ENCODE data around the gene TNFAIP8L1.

Gene TNFAIP8L1

DNA sequence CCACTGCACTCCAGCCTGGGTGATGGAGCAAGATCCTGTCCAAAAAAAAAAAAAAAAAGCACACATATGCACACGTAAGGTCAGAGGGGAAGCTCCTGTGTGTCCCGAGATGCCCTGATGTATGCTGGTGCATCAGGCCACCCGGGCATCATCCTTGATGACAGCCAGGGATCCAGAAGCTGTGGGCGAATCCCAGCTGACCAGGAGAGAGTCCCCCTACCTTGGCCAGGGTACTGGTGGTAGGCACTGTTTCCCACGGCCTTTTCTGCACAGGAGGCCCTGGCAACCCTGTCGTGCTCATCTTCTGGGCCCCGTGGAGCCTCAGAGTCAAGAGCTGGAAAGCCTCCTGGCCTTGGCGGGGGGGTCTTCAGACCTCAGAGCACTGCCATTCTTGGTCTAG is 16.8 kb downstream of the TNFAIP8L1 start:
- Histone ChIP-seq H4K91ac (ENCODE audit: low read depth, low read length, poor library complexity) (no peak overlapping the region), H3K4me1 (ENCODE audit: control insufficient read depth in 2 of 2, insufficient read depth in 1 of 2, low read depth in 1 of 2, low read length in 2 of 2) (no peaks in the 10 kb centered on the region), H3K14ac (ENCODE audit: low read length) (no peak overlapping the region), H3K27me3 (ENCODE audit: control insufficient read depth in 3 of 3, insufficient read depth in 3 of 3, low read depth in 1 of 3, low read length in 3 of 3) (no peaks in the 10 kb centered on the region), H3K4me3 (ENCODE audit: low read length in 2 of 2) (no peak overlapping the region), H3K36me3 (replicated peaks in 1 of 2; ENCODE audit: control insufficient read depth in 2 of 2, insufficient read depth in 2 of 2, low read length in 2 of 2) (peaks cover 22 to 75% of the 10 kb centered on the region in 2 donors), H3K9me3 (replicated peaks in 1 of 2; ENCODE audit: control insufficient read depth in 2 of 2, insufficient read depth in 1 of 2, low read depth in 1 of 2, low read length in 2 of 2) (peaks cover 3 to 6% of the 10 kb centered on the region in 2 donors), H2AFZ (ENCODE audit: low read length) (no peak overlapping the region), H3K27ac (replicated peaks; ENCODE audit: low read length) (no peak overlapping the region), H3K23ac (ENCODE audit: low read depth, low read length, poor library complexity) (no peak overlapping the region), H3K18ac (ENCODE audit: low read length) (no peak overlapping the region), H3K4ac (ENCODE audit: low read length) (no peak overlapping the region), H2AK5ac (ENCODE audit: low read depth, low read length) (no peak overlapping the region), H3K79me1 (ENCODE audit: low read depth, low read length) (peaks cover 5% of the 10 kb centered on the region), H3K4me2 (ENCODE audit: insufficient read depth, low read length, poor library complexity, severe bottlenecking) (no peak overlapping the region), H4K8ac (ENCODE audit: low read depth, low read length) (no peak overlapping the region), H2BK12ac (ENCODE audit: low read length) (no peak overlapping the region), H2BK120ac (ENCODE audit: low read depth, low read length) (no peak overlapping the region), H3K9ac (ENCODE audit: low read depth, low read length, poor library complexity) (no peak overlapping the region), H2BK15ac (ENCODE audit: low read length) (no peak overlapping the region), H2BK5ac (ENCODE audit: low read length) (no peak overlapping the region)
- WGBS, 2 donors (ENCODE audit: extremely low coverage in 2 of 2, insufficient read length in 2 of 2, insufficient replicate concordance in 1 of 2) = no CpG with 5 or more reads among the region's 8 CpGs
- no peak for DNase-seq (ENCODE audit: low spot score)

DNA sequence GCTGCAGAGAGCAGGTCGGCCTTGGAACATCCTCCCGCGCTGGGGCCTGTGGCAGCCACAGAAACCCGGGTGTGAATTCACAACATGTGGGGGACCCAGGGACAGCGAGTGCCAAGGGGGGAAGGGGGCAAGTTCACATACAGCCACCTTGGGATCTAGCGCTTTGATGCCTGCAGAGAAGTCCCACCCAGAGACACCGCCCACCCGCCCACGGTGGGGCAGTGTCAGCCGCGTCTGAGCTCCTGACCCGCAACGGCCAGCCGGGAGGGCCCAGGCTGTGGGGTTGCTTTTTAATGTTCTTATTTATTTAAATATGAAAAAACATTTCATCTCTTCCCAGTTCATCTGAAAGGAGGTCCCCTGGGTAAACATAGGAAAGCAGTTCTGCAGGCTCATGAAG is 17.9 kb downstream of the TNFAIP8L1 start:
- H3K14ac ChIP-seq (ENCODE audit: low read length) = peak overlapping the region; percentile 17
- H3K79me1 ChIP-seq (ENCODE audit: low read depth, low read length) = peaks cover 2% of the 10 kb centered on the region
- no peak overlapping the region for H3K9ac ChIP-seq (ENCODE audit: low read depth, low read length, poor library complexity)
- H2AK5ac ChIP-seq (ENCODE audit: low read depth, low read length) = no peak overlapping the region
- no peak overlapping the region for H3K18ac ChIP-seq (ENCODE audit: low read length)
- H3K36me3 ChIP-seq (replicated peaks in 1 of 2; ENCODE audit: control insufficient read depth in 2 of 2, insufficient read depth in 2 of 2, low read length in 2 of 2) = peaks cover 24 to 86% of the 10 kb centered on the region in 2 donors
- WGBS, 2 donors (ENCODE audit: extremely low coverage in 2 of 2, insufficient read length in 2 of 2, insufficient replicate concordance in 1 of 2) = no CpG with 5 or more reads among the region's 14 CpGs
- no peaks in the 10 kb centered on the region for H3K4me1 ChIP-seq (ENCODE audit: control insufficient read depth in 2 of 2, insufficient read depth in 1 of 2, low read depth in 1 of 2, low read length in 2 of 2)
- no peak overlapping the region for H3K4me2 ChIP-seq (ENCODE audit: insufficient read depth, low read length, poor library complexity, severe bottlenecking)
- no peaks in the 10 kb centered on the region for H3K27me3 ChIP-seq (ENCODE audit: control insufficient read depth in 3 of 3, insufficient read depth in 3 of 3, low read depth in 1 of 3, low read length in 3 of 3)
- H4K8ac ChIP-seq (ENCODE audit: low read depth, low read length) = no peak overlapping the region
- no peak overlapping the region for H2AFZ ChIP-seq (ENCODE audit: low read length)
- no peak overlapping the region for H2BK120ac ChIP-seq (ENCODE audit: low read depth, low read length)
- H4K91ac ChIP-seq (ENCODE audit: low read depth, low read length, poor library complexity) = no peak overlapping the region
- H2BK12ac ChIP-seq (ENCODE audit: low read length) = no peak overlapping the region
- H3K27ac ChIP-seq (replicated peaks; ENCODE audit: low read length) = no peak overlapping the region
- peaks cover 3 to 6% of the 10 kb centered on the region in 2 donors for H3K9me3 ChIP-seq (replicated peaks in 1 of 2; ENCODE audit: control insufficient read depth in 2 of 2, insufficient read depth in 1 of 2, low read depth in 1 of 2, low read length in 2 of 2)
- peak overlapping the region; percentile 13 for H2BK5ac ChIP-seq (ENCODE audit: low read length)
- no peak overlapping the region for H3K4me3 ChIP-seq (ENCODE audit: low read length in 2 of 2)
- no peak for DNase-seq (ENCODE audit: low spot score)
- H3K4ac ChIP-seq (ENCODE audit: low read length) = no peak overlapping the region
- no peak overlapping the region for H3K23ac ChIP-seq (ENCODE audit: low read depth, low read length, poor library complexity)
- no peak overlapping the region for H2BK15ac ChIP-seq (ENCODE audit: low read length)

DNA sequence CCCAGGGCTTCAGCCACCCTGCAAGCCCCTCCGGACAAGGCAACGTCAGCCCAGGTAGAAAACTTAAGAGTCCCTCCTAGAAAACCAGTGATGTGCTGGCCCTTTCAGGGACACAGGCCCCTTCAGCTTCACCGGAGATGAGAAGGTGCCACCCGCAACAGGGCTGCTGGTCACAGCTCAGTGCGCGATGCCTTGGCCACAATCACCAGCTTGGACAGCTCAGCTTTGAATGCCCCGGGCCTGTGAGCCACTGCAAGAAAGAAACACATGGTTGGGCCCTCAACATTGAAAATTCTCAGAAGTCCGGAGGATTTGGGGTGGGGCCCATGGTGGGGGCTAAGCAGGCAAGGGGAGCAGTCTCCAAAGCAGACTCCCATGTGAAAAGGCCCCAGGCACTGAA is 18.5 kb downstream of the TNFAIP8L1 start:
- H3K18ac ChIP-seq (ENCODE audit: low read length) = no peak overlapping the region
- H3K4me3 ChIP-seq (ENCODE audit: low read length in 2 of 2) = no peak overlapping the region
- H2BK15ac ChIP-seq (ENCODE audit: low read length) = no peak overlapping the region
- no peaks in the 10 kb centered on the region for H3K4me1 ChIP-seq (ENCODE audit: control insufficient read depth in 2 of 2, insufficient read depth in 1 of 2, low read depth in 1 of 2, low read length in 2 of 2)
- no peak overlapping the region for H3K27ac ChIP-seq (replicated peaks; ENCODE audit: low read length)
- H2BK120ac ChIP-seq (ENCODE audit: low read depth, low read length) = no peak overlapping the region
- no peak overlapping the region for H3K9ac ChIP-seq (ENCODE audit: low read depth, low read length, poor library complexity)
- H3K4me2 ChIP-seq (ENCODE audit: insufficient read depth, low read length, poor library complexity, severe bottlenecking) = no peak overlapping the region
- H2BK5ac ChIP-seq (ENCODE audit: low read length) = no peak overlapping the region
- no peak overlapping the region for H3K14ac ChIP-seq (ENCODE audit: low read length)
- DNase-seq (ENCODE audit: low spot score) = no peak
- no CpG with 5 or more reads among the region's 8 CpGs for WGBS, 2 donors (ENCODE audit: extremely low coverage in 2 of 2, insufficient read length in 2 of 2, insufficient replicate concordance in 1 of 2)
- no peak overlapping the region for H4K91ac ChIP-seq (ENCODE audit: low read depth, low read length, poor library complexity)
- no peak overlapping the region for H2BK12ac ChIP-seq (ENCODE audit: low read length)
- peaks cover 2% of the 10 kb centered on the region for H3K79me1 ChIP-seq (ENCODE audit: low read depth, low read length)
- H3K9me3 ChIP-seq (replicated peaks in 1 of 2; ENCODE audit: control insufficient read depth in 2 of 2, insufficient read depth in 1 of 2, low read depth in 1 of 2, low read length in 2 of 2) = peaks cover 3 to 6% of the 10 kb centered on the region in 2 donors
- no peak overlapping the region for H2AK5ac ChIP-seq (ENCODE audit: low read depth, low read length)
- no peak overlapping the region for H3K4ac ChIP-seq (ENCODE audit: low read length)
- H3K27me3 ChIP-seq (ENCODE audit: control insufficient read depth in 3 of 3, insufficient read depth in 3 of 3, low read depth in 1 of 3, low read length in 3 of 3) = no peaks in the 10 kb centered on the region
- no peak overlapping the region for H3K23ac ChIP-seq (ENCODE audit: low read depth, low read length, poor library complexity)
- H3K36me3 ChIP-seq (replicated peaks in 1 of 2; ENCODE audit: control insufficient read depth in 2 of 2, insufficient read depth in 2 of 2, low read length in 2 of 2) = peaks cover 25 to 88% of the 10 kb centered on the region in 2 donors
- no peak overlapping the region for H2AFZ ChIP-seq (ENCODE audit: low read length)
- H4K8ac ChIP-seq (ENCODE audit: low read depth, low read length) = no peak overlapping the region

DNA sequence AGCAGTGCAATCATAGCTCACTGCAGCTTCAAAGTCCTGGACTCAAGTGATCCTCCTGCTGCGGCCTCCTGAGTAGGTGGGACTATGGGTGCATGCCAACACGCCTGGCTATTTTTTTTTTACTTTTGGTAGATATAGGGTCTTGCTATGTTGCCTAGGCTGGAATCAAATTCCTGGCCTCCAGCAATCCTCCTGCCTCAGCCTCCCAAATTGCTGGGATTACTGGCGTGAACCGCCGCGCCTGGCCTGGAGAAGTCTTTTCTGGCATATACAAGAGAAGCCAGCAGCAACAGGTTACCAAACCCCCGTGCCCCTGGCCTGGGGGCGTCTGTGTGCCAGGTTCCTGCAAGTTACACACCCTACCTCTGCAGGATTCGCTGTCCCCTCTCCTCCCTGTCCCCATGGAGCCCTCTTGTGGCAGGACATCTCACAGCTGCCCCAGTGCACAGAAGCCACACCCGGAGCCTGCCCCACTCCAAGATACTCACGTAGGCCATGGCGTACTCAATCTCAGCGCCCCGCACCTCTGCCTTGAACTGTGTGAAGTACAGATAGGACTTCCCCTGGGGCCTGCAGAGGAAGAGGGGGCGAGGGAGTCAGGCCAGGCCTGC is 21.0 kb downstream of the TNFAIP8L1 start:
- Histone ChIP-seq H3K23ac (ENCODE audit: low read depth, low read length, poor library complexity) (no peak overlapping the region), H2AFZ (ENCODE audit: low read length) (no peak overlapping the region)
- no peak for DNase-seq (ENCODE audit: low spot score)

More for the DNA sequence above, 21.0 kb downstream of the TNFAIP8L1 start:
- no peak overlapping the region for H3K27ac ChIP-seq (replicated peaks; ENCODE audit: low read length)
- no peaks in the 10 kb centered on the region for H3K4me1 ChIP-seq (ENCODE audit: control insufficient read depth in 2 of 2, insufficient read depth in 1 of 2, low read depth in 1 of 2, low read length in 2 of 2)
- H3K27me3 ChIP-seq (ENCODE audit: control insufficient read depth in 3 of 3, insufficient read depth in 3 of 3, low read depth in 1 of 3, low read length in 3 of 3) = no peaks in the 10 kb centered on the region
- no peak overlapping the region for H2BK12ac ChIP-seq (ENCODE audit: low read length)
- H4K91ac ChIP-seq (ENCODE audit: low read depth, low read length, poor library complexity) = no peak overlapping the region
- peaks cover 2% of the 10 kb centered on the region for H3K79me1 ChIP-seq (ENCODE audit: low read depth, low read length)
- H3K9ac ChIP-seq (ENCODE audit: low read depth, low read length, poor library complexity) = no peak overlapping the region
- no peak overlapping the region for H3K18ac ChIP-seq (ENCODE audit: low read length)
- H3K4ac ChIP-seq (ENCODE audit: low read length) = no peak overlapping the region
- H3K4me3 ChIP-seq (ENCODE audit: low read length in 2 of 2) = no peak overlapping the region
- H3K36me3 ChIP-seq (replicated peaks in 1 of 2; ENCODE audit: control insufficient read depth in 2 of 2, insufficient read depth in 2 of 2, low read length in 2 of 2) = peaks cover 30 to 89% of the 10 kb centered on the region in 2 donors
- no peak overlapping the region for H2BK120ac ChIP-seq (ENCODE audit: low read depth, low read length)
- no peak overlapping the region for H3K14ac ChIP-seq (ENCODE audit: low read length)
- peaks cover 3 to 6% of the 10 kb centered on the region in 2 donors for H3K9me3 ChIP-seq (replicated peaks in 1 of 2; ENCODE audit: control insufficient read depth in 2 of 2, insufficient read depth in 1 of 2, low read depth in 1 of 2, low read length in 2 of 2)
- H2BK5ac ChIP-seq (ENCODE audit: low read length) = no peak overlapping the region
- no CpG with 5 or more reads among the region's 15 CpGs for WGBS, 2 donors (ENCODE audit: extremely low coverage in 2 of 2, insufficient read length in 2 of 2, insufficient replicate concordance in 1 of 2)
- no peak overlapping the region for H2BK15ac ChIP-seq (ENCODE audit: low read length)
- no peak overlapping the region for H3K4me2 ChIP-seq (ENCODE audit: insufficient read depth, low read length, poor library complexity, severe bottlenecking)
- no peak overlapping the region for H2AK5ac ChIP-seq (ENCODE audit: low read depth, low read length)
- no peak overlapping the region for H4K8ac ChIP-seq (ENCODE audit: low read depth, low read length)

Measured in neuronal stem cell (in vitro differentiated cells).